NCI-H82 (cell line): ENCODE results near the gene BRD2.

ENCODE experiments used
- DNase-seq: peaks from one replicate; lab custom pipeline; 2025; lab: John Stamatoyannopoulos, UW

The BRD2 gene

DNA sequence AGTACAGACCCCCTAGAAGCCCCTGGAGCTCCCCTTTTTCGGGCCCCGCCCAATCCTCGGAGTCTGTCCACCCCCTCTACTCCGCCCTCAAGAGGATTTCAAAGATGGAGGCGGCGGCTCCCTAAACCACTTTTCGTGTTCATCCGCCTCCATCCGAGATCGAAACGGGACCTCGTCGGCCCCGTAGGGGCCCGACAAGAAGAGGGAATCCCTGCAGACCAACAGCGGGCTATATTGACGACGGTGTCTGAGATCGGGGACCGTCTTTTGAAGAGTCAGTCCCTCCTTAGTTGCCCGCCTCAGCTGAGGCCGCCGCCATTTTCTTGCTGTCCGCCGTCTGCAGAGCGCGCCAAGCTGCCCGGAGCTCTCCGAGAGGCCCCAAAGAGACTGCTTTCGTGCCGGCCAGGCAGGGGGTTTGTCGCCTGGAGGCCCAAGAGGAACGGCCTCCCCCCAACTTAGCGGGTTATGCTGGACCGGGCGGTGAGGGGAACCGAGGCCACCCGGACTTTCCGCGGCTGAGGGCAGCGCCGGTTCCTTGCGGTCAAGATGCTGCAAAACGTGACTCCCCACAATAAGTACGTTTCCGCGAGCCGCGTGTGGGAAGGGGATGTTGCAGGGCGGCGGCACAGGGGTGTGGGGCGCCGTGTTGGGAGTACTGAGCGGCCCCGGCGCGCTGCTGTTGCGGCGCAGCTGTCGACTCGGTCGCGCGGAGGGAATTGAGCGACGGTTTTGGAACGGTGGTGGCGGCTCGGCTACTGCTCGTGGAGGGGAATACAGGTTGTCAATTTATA lies 4.2 kb downstream of the BRD2 start:
- DNase-seq: peak; percentile 68

DNA sequence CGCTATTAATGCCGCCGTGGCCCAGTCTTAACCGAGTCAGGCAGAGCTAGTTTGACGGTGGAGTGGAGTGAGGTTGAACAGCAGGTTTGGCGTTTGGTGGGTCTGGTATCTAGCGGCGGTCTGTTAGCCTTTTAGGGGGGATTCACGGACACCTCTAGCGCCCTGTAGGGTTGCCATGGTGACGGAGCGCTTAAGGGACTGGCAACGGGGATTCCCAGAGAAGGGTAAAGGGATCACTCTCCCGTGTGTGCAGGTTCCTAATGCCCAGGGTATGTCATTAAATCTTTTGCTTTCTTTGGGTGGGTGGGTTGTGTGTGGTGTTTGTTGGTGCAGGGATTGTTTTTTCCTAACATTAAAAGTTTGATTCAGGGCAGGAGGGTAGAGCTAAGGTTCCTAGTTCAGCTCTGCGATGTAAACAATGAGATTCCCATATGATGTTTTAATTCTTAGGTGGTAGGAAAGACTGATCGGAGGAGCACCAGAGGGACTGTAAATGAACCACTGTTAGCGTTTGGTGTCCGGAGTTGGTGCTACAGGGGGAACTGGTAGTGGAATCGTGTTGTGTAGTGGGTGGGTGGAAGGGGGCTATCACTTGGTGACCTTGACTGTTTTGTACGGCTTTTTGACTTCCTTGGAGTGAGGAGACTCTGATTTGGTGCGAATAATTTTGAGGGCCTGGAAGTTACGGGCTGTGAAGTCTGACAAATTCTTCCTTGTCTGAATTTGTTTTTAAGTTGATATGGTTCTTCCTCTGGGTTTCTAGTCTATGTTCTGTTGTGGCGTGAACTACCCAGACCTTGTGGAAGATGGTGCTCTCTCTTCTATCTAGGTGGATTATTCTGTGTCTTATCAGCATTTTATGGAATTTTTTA lies 5.0 kb downstream of the BRD2 start:
- DNase-seq: peak; percentile 84

DNA sequence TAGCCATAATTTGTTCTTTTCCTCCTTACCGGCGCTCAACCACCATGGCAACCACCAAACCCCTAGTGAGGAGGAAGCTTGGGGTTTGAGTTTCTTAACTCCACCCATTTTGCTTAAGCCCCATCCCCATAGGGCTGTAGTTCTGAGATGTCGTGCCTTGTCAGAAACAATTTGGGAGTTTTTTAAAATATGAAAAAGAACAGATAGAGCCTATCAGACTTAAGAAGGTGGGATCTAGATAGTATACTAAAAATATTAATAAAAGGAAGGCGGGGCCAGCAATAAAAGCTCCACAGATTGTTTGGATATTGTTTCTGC lies 5.6 kb downstream of the BRD2 start:
- DNase-seq: peak; percentile 56

DNA sequence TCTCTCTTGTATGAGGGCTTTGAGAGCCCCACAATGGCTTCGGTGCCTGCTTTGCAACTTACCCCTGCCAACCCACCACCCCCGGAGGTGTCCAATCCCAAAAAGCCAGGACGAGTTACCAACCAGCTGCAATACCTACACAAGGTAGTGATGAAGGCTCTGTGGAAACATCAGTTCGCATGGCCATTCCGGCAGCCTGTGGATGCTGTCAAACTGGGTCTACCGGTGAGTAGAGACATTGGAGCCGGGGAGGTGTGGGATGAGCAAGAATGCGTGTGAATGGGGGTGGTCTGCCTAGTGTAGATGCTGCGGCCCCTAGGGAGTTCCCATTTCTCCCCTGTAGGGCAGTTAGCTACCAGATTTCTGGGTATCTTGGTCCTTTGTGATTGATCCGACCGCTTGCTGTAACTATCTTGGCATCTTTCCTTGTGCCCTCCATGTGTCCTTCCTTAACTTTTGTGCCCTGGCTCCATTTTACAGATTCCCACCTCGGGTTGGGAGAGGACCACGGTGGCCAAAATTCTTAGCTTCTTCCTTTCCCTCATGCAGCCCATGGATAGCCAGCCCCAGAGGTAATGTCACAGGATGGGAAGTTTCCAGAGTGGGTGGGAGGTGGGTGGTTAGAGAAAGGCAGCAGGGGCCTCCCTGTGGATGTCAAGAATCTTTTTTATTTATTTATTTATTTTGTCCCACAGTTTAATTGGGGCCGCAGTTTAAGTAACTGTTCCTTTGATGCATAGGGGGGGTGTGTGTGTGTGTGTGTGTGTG lies 6.3 kb downstream of the BRD2 start:
- DNase-seq: no peak

DNA sequence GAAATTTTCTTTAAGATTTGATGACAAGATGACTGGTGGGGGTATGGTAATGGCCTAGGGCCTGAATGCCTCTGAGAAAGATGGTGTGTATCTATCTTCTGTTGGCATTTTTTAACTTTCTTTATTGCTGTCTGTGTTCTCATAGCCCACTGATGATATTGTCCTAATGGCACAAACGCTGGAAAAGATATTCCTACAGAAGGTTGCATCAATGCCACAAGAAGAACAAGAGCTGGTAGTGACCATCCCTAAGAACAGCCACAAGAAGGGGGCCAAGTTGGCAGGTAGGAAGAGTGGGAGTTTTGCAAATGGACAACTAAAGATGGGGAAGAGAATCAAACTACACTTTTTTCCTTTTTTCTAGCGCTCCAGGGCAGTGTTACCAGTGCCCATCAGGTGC lies 7.5 kb downstream of the BRD2 start:
- no peak for DNase-seq

DNA sequence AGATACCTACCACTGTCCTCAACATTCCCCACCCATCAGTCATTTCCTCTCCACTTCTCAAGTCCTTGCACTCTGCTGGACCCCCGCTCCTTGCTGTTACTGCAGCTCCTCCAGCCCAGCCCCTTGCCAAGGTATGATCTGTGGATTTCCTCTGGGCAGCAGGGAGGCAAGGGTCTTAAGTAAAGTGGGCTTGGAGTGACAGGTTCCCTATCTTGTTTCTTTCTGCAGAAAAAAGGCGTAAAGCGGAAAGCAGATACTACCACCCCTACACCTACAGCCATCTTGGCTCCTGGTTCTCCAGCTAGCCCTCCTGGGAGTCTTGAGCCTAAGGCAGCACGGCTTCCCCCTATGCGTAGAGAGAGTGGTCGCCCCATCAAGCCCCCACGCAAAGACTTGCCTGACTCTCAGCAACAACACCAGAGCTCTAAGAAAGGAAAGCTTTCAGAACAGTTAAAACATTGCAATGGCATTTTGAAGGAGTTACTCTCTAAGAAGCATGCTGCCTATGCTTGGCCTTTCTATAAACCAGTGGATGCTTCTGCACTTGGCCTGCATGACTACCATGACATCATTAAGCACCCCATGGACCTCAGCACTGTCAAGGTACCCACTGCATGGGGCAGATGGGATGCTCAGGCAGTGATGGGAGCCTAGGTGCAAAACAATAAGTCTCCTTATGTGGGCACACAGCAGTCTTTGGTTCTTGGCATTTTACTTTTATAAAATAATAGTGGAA lies 8.1 kb downstream of the BRD2 start:
- DNase-seq: no peak

DNA sequence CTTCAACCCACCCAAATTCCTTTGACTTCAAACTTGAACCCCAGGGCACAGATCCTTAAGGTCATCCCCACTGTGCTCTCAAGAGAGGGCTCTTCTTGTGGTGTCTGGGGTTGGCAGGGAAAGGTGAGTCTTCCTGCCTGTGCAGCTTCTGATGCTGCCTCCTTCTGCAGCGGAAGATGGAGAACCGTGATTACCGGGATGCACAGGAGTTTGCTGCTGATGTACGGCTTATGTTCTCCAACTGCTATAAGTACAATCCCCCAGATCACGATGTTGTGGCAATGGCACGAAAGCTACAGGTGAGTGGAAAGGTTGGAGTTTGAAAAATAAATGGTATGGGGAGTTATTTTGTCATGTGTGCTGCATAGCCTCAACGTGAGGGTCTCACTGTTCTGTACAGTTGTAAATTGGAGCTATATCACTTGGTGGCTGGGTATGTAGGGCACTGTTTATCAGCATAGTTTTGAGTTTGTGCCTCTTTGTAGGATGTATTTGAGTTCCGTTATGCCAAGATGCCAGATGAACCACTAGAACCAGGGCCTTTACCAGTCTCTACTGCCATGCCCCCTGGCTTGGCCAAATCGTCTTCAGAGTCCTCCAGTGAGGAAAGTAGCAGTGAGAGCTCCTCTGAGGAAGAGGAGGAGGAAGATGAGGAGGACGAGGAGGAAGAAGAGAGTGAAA lies 9.0 kb downstream of the BRD2 start:
- DNase-seq: no peak

DNA sequence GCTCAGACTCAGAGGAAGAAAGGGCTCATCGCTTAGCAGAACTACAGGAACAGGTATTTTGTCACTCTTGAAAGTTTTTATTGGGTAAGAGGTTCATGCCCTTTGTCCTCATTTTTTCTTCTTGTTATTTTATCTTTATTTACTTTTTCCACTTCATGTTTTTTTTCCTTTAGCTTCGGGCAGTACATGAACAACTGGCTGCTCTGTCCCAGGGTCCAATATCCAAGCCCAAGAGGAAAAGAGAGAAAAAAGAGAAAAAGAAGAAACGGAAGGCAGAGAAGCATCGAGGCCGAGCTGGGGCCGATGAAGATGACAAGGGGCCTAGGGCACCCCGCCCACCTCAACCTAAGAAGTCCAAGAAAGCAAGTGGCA lies 9.5 kb downstream of the BRD2 start:
- no peak for DNase-seq

DNA sequence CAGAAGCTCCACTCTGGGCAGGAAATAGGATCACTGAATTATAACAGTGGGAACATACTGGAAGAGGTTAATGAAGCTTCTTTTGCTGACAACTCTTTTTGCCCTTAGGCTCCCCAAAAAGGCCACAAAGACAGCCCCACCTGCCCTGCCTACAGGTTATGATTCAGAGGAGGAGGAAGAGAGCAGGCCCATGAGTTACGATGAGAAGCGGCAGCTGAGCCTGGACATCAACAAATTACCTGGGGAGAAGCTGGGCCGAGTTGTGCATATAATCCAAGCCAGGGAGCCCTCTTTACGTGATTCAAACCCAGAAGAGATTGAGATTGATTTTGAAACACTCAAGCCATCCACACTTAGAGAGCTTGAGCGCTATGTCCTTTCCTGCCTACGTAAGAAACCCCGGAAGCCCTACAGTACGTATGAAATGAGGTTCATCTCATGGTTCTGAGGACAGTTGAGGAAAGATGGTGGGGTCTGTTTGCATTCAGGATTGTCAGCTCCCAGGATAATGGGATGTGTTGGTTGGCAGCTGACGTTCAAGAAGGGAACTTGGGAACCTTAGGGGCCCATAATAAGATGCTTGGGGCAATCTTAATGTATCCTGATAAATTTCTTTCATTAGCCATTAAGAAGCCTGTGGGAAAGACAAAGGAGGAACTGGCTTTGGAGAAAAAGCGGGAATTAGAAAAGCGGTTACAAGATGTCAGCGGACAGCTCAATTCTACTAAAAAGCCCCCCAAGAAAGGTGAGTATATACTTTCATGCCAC lies 11.5 kb downstream of the BRD2 start:
- no peak for DNase-seq

DNA sequence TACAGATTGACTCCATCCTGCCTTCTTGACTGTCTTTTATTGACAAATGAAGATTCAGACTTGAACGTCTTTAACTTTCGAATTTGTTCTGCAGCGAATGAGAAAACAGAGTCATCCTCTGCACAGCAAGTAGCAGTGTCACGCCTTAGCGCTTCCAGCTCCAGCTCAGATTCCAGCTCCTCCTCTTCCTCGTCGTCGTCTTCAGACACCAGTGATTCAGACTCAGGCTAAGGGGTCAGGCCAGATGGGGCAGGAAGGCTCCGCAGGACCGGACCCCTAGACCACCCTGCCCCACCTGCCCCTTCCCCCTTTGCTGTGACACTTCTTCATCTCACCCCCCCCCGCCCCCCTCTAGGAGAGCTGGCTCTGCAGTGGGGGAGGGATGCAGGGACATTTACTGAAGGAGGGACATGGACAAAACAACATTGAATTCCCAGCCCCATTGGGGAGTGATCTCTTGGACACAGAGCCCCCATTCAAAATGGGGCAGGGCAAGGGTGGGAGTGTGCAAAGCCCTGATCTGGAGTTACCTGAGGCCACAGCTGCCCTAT lies 12.2 kb downstream of the BRD2 start:
- DNase-seq: peak; percentile 50

DNA sequence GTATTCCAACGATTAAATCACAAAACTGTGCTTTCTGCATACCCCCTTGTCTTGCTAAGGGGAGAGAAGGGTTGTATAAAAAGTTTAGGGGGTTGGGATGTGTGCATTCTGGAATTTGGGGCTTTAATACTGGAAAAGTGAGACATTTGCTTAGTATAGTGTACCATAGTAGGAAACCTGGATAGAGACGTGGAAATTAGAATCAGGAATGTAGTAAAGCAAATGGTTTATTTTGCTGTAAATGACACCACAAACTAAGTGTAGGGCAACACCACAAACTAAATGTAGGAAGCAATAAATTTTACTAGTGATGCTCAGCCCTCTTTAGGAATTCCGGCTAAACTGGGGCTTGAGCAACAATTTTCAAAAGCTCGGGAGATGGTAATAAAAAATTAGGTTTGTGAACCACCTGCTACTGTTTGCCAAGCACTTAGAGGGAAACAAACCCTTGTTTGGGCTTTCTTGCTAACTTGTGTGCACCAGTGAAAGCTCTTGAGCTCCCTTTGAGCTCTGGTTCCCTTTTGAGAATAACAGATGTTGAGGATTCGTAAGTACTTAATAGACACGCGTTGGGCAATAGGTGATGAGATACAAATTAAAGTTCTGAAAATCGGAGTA lies 13.8 kb downstream of the BRD2 start:
- peak; percentile 91 for DNase-seq

DNA sequence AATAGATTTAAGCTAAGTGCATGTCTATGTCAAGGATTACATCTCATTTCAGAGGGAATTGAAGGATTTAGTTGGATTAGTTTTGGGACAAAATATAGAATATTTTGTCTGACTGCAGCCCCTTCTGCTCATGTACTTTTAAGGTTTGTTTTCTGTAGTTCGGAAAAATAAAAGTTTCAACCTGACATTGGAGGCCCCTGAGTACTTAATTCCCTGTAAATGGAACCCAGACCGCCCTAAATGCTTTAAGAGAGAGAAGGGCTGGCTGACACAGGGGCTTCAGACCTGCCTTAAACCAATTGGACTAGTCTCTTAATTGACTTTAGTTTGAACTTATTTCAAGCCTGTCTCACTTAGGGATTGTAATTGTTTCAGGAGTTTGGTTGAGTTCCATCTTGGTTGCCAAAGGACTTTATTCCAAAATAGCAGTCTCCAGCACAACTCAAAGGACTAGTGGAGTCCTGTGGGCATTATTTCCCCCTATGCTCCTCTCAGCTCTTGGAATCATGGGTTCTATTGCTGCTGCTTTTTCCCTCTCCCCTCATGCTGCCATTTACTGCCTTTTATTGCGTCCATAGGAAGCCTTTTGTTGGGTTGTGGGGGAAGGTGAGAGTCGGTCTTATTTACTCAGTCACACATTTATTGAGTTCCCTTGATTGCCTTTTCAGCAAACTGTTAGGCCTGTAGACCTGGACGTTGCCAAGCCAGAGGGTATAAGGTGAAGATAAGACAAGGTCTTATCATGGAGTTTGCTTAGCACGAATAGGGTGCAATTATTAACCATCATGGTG lies 14.5 kb downstream of the BRD2 start:
- DNase-seq: peak; percentile 88

DNA sequence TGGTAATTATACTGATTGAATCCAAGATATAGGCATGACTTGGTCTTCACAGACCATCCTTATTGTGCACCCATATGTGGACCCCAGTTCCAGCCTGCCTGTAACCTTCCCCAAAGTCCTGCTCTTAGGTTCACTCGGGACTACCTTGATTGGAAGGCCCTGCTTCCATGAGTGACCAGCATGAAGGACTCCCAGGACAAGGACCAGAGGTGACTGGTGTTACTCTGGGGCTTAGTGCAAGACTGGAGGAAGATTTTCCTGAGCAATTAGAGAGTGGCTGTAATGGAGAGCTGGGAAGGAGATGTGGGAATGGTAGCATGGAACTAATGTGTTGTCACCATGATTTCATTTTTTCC lies 15.1 kb downstream of the BRD2 start:
- DNase-seq: no peak

DNA sequence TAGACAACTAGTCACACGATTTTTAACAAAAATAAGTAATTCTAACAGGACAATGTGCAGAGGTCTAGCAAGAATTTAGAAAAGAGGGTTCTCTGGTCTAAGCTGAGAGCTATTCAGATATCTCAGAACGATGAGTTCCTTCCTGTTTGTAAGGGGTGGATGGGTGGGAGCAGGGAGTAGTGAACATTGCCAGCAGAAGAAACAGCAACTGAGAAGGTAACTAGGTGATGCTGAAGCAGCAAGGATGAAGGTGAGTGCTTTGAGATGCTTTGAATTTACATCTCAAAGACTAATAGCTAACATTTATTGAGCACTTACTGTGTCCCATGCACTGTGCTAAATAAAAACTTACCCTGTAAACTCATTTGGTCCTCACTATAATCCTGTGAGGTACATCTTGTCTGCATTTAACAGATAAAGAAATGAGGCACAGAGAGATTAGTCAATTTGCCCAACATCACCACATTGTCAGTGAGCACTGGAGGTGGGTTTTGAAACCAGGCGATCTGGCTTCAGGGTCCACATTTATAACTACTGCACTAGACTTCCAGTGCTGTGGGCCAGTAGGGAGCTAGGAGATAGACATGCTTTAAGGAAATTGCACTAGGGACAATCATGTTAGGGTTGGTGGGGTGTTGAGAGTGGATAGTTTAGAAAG lies 15.7 kb downstream of the BRD2 start:
- no peak for DNase-seq

DNA sequence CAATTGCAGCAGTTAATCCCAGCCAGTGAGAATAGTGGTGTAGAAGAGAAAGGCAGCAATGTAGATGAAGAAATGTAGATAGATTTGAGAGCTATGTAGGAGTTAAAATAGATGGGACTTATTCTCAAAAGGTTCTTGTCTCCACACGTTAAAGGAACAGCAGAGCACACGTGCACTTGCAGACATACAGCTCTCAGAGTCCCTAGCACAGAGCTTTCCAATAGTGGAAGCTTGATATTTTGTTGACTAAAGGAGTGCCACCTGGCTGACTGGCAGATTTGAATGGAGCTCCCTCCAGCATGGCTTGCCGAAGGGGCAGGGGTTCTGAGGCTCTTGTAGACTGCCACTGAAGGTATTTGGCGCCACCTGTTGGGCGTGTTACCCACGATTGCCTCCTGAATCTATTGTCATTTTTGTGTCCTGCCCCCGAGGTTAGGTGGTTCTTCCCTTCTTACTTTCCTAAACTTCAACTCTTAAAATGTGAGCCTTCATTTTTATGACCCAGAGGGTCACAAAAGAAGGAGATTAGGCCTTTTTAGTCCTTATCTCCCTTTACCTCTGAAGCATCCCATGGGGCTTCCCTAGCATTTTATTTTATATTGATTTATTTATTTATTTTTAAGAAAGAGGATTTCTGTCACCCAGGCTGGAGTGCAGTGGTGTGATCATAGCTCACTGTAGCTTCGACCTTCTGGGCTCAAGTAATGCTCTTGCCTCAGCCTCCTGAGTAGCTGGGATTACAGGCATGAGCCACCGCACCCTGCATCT lies 16.4 kb downstream of the BRD2 start:
- DNase-seq: peak; percentile 95

DNA sequence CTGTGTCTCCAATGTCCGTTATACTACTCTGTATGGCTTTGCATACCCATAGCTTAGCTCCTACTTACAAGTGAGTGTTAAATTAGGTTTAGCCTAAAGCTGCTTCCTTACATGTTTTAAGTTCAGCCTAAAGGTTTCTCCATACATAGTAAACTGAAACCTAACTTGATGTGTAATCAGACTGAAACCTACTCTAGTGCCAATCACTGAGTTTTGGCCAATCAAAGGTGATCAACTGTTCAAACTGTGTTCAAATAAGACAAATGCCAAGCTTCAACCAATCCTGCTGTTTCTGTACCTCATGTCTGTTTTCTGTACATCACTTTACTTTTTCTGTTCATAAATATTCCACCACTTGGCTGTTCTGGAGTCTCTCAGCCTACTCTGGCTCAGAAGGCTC lies 21.0 kb downstream of the BRD2 start:
- no peak for DNase-seq

DNA sequence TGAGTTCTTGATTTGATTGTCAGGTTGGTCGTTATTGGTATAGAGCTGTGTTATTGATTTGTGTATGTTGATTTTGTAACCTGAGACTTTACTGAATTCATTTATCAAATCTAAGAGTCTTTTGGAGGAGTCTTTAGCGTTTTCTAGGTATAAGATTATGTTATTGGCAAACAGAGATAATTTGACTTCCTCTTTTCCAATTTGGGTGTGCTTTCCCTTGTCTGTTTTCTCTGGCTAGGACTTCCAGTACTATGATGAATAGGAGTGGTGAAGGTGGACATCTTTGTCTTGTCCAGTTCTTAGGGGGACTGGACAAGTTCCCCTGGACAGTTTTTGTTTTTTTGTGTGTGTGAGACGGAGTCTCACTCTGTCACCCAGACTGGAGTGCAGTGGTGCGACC lies 23.6 kb downstream of the BRD2 start:
- DNase-seq: no peak
